GM12874 (cell line): Measurements from ENCODE around the gene BTBD18.

Source experiments
- TF ChIP-seq, protein P1 (sequence below): IDR thresholded peaks from 2 replicates; pipeline ENCODE4 v1.5.1; 2011; ENCODE audit warnings: low read depth, mild to moderate bottlenecking, control low read depth, low read length, moderate library complexity; ENCODE audit not compliant: insufficient read depth

Gene BTBD18, protein sequence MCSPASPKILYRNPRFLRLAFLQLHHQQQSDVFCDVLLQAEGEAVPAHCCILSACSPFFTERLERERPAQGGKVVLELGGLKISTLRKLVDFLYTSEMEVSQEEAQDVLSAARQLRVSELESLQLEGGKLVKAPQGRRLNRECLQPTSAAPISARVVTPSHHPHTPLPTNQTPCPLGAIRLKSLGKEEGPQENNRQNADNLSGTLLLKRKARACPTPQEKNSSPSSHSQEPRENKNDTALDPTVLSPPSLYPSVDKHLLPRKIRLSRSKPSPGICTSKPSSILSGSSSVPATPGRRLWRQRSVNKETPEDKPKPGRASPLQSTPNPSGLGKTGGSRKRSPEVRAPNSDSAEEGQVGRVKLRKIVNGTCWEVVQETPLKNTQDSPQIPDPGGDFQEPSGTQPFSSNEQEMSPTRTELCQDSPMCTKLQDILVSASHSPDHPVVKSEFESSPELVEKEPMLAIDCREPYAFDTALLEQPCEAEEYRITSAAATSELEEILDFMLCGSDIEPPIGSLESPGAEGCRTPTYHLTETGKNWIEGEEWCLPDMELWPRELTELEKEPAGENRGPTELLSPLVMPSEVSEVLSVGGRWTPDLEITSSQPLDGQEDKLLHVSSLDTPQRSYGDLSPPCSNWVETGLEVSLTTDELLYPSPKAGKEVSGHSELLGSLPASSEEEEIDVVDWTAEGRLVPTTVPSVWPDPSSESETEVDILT

GRCh38 chr11:57751676-57752253, at the start of gene BTBD18:
BTBD18 (minus strand) TSS chr11:57751819; CDS start chr11:57751188, 631 bp downstream.
- TF ChIP-seq, protein P1, sequence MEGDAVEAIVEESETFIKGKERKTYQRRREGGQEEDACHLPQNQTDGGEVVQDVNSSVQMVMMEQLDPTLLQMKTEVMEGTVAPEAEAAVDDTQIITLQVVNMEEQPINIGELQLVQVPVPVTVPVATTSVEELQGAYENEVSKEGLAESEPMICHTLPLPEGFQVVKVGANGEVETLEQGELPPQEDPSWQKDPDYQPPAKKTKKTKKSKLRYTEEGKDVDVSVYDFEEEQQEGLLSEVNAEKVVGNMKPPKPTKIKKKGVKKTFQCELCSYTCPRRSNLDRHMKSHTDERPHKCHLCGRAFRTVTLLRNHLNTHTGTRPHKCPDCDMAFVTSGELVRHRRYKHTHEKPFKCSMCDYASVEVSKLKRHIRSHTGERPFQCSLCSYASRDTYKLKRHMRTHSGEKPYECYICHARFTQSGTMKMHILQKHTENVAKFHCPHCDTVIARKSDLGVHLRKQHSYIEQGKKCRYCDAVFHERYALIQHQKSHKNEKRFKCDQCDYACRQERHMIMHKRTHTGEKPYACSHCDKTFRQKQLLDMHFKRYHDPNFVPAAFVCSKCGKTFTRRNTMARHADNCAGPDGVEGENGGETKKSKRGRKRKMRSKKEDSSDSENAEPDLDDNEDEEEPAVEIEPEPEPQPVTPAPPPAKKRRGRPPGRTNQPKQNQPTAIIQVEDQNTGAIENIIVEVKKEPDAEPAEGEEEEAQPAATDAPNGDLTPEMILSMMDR = 0 out of 2 replicates have a peak, but pooled peaks have one; percentile 19

DNA sequence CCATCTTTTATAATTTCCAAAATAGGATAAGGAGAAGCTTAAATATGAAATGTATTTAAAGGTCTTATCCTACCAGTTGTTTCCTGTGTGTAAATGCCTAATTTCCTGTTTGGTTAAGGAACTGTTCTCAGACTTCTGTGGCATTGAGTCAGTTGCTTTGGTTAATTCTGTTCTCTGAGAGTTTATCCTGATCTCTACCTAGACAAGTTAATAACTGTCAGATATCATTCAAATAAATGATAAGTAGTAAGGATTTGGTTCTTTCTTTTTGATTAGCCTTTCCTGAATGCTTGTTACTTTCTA, 49.5 kb upstream of the BTBD18 start:
- TF ChIP-seq, protein P1 = no peak

- TF ChIP-seq, protein P1 = peak; percentile 78
Observed at GRCh38 chr11:57800444-57801182, 49.0 kb upstream of the BTBD18 start.

DNA sequence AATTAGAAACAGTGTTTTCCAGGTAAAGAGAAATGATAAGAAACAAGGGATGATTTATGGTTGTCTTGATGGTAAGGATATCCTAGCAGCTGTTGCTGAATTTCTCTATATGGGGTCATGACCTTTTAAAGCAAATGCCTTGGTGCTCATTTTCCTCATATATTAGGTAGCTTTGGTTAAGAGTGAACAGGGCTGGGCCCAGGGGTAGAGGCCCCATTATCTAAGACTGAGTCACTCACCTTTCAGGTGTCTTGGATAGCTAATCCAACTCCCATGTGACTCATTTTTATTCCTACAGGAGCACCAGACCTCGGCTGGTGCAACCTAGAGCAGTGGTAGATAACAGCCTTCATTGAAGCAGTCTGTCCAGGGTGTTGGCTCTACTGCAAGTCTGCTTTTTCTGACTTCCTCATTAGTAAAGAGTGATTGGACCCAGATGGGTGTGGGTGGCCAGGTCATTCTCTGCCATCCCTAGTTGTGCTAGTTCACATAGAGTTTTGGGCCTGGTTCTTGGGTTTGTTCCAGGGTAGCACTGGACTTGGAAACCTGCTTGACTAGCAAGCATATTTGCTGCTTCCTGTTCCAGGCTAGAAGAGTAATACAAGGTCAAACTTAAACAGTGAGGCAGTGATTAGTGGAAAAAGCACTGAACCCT, 47.4 kb upstream of the BTBD18 start:
- TF ChIP-seq, protein P1 = no peak

DNA sequence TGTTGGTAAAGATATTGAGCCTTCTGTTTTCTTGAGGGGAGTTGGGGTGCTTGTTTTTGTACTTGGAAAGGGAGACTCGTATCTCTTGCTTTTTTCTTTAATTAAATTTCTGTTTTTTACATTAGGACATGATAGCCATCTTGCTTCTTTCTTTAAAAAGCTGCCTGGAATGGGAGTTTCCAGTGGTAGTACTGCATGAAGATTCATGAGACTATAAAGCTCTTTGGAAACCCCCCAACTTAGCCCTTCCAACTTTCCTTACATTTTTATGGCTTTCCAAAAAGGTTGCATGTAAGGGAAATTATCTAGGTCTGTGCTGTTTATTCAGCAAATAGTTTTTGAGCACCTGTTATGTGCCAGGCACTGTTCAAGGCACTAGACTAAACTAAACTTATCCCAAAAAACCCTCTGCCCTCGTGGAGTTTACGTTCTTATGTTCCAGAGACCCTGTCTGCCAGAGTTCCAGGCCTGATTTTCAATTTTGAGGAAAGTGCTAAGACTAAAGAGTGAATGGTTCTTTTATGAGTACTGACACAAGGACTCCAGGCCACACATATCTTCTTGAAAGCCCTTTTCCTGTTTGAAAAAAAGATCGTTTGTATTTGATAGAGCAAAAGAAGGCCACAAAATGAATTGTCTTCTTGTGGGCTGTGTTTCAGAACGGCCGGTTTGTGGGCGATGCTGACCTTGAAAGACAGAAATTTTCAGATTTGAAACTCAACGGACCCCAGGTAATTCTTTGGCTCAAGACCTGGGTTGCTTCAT, 41.9 kb upstream of the BTBD18 start:
- TF ChIP-seq, protein P1 = no peak

DNA sequence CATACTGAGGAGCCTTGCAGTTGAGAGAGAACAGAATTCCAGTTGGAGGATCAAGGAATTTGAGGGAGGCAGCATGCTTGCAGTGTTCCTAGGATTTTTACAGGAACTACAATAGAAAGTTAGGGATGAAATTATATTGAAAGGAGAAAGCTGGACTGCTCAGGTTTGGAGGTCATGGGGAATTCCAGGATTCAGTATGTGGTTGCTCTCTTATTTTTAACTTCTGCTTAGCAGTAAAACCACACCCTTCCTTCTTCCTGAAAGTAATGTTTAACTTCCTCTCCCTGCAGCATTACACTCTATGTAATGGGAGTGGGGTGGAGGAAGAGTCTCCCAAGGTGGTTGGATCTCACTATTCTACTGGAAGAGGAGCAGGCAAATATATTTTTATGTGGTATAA, 41.3 kb upstream of the BTBD18 start:
- TF ChIP-seq, protein P1 = no peak
